NCI-H446 (cell line): Measurements from ENCODE around the gene COX8C.
"Not testable (repeated sequence)": the region's sequence is repeated elsewhere in the genome, so short reads cannot be mapped to it uniquely, and the experiment has no call there.

Experiments used
- DNase-seq, 2 experiments: peaks; one replicate each; lab custom pipeline; 2025; lab: John Stamatoyannopoulos, UW

The COX8C gene

DNA sequence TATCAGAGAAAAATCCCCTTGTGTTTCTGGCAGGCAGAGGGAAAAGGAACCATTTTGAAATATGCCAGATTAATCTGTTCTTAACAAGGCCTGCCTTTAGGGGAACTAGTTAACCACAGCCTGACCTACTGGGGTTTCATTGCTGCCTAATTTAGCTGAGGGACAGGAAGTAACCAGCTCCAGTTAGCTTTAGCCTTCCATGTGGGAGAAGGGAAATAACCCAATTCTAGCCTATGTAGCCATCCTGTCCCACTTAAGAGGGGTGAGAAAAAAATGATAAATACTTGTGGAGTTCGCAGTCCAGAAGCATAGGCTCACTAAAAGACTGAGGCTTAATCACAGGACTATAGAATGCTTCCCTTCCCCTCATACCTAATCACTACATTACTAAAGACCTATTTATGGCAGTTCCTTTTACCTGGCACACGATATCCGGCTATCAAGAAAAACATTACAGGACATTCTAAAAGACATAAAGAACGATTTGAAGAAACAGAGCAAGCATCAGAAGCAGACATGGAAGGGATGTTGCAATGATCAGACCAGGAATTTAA lies 22.8 kb downstream of the COX8C start:
- DNase-seq: no peak

DNA sequence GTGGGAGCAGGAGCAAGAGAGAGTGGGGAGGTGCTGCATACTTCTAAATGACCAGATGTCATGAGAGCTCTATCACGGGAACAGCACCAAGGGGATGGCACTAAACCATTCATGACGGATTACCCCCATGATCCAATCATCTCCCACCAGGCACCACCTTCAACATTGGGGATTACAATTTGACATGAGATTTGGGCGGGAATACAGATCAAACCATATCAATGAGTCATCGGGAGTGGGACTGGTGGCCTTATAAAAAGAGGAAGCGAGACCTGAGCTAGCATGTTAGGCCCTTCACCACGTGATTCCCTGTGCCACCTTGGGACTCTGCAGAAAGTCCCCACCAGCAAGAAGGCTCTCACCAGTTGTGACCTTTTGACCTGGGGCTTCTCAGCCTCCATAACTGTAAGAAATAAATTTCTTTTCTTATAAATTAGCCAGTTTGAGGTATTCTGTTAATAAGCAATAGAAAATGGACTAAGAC lies 28.7 kb downstream of the COX8C start:
- no peak for DNase-seq

DNA sequence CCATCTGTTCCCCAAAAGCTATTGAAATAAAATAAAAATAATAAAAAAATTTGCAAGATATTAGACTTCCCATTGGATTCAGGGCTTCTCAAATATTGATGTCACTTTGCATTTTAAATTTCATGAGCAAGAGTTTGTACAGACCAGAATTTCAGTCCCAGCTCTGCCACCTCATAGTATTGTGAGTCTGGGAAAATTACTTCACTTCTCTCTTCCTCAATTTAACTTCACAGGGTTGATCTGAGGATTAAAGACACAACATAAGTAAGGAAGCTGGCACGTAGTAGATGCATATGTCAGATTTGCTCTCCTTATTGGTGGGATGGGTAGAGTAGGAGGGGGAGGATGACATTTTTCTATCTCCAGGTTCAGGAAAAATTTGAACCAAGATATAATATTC lies 32.8 kb downstream of the COX8C start:
- DNase-seq: no peak

DNA sequence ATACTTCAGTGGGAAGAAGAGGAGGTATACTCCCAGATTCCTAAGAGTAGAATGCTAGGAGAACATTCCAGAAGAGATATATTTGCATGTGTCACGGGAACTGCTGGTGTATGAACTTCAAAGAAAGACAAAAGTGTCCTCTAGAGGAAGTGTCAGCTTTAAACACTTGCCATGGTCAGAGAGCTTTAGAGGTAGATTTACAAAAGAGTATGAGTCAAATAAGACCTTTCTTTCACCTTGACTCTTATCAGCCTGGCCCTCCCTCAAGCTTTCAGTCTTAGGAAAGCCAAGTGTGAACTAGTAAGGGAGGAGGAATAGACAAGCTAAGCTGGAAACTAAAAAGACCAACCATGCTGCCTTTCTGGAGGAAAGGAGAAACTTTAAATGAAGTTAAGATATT lies 34.7 kb downstream of the COX8C start:
- DNase-seq: no peak

GRCh38 chr14:93384256-93384655 lies 37.3 kb downstream of the COX8C start:
- DNase-seq: not testable (repeated sequence)

GRCh38 chr14:93395231-93395630 lies 48.2 kb downstream of the COX8C start:
- DNase-seq: no peak

- DNase-seq: no peak
Measured at GRCh38 chr14:93396456-93396855, 49.5 kb downstream of the COX8C start.
